Limb (tissue), 2 donors: ENCODE measurements around the gene CXorf66.
"Not testable (repeated sequence)": the region's sequence is repeated elsewhere in the genome, so short reads cannot be mapped to it uniquely, and the experiment has no call there.

ENCODE experiments used
- DNase-seq, 2 donors: peaks; one replicate each; pipeline ENCODE4 v3.0.0-alpha.2; 2016; ENCODE audit errors: extremely low spot score in 2 of 2

Gene CXorf66

DNA sequence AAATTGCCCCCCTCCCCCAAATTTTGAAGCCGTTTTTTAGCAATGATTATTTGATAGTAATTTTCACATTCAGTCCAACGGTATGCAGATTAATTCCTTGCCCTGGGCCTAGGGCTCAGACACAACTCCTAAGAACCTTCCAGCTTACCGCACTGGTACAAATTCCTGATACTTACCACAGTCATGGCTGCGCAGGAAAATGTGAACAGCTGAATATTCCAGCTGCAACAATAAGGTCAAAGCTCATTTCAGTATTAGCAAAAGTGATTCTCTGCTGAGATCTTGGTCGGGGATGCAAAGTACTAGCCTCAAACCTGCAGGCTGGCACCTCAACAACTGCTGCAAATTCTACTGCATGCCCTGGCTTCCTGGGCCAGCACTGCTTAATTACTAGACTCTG lies 35.4 kb downstream of the CXorf66 start:
- DNase-seq, result no peak

DNA sequence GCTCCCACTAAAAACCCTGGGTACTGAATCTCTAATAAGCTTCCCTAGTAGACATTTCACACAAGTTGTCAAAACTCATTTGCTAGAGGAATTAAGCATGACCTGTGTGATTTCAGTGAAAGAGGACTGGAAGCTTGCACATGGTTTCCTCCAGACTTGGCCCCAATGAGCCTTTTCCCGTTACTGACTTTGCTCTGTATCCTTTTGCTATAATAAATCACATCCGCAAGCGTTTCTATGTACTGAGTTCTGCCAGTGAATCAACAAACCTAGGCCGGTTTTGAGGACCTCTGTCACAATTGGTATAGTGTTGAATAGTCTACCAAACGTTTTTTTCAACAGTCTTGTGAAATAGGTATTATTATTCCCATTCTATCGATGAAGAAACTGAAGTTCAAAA lies 40.6 kb downstream of the CXorf66 start:
- no peak for DNase-seq

DNA sequence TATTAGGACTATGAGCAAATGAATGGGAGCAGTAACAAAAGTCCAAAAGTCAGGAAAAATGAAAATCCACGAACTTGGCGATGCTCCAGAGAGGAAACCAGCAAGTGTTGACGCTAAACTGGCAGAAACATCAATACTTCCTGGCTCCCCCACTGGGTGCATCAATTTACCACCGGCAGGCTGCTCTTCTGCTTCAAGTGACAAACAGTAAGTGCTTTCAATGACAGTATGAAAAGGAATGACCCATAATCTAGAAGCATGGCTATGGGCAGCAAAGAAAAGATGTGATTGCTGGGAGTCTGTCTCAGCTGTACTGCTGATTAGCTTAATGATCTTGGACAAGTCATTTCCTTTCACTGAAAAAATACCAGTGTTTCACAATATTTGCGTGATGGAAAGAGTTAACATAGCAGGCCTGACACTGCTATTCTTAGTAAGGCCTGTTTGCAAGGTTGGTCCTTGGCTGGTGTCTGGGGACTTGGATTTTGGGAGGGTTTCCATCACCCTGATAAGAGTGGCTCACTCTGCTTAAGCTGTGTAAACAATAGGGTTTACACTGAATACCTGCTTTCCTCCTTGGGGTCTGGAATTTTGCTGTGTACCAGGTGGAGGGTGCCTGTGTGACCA lies 41.1 kb downstream of the CXorf66 start:
- DNase-seq, result no peak

DNA sequence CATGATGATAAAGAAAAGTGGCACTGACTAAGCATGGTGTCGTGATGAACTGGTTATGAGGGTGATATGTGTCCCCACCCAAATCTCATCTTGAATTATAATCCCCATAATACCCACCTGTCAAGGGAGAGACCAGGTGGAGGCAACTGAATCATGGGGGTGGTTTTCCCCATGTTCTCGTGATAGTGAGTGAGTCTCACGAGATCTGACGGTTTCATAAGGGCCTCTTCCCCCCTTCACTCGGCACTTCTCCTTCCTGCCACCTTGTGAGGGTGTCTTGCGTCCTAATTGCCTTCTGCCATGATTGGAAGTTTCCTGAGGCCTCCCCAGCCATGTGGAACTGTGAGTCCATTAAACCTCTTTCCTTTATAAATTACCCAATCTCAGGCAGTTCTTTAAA lies 44.2 kb downstream of the CXorf66 start:
- DNase-seq, result not testable (repeated sequence)

DNA sequence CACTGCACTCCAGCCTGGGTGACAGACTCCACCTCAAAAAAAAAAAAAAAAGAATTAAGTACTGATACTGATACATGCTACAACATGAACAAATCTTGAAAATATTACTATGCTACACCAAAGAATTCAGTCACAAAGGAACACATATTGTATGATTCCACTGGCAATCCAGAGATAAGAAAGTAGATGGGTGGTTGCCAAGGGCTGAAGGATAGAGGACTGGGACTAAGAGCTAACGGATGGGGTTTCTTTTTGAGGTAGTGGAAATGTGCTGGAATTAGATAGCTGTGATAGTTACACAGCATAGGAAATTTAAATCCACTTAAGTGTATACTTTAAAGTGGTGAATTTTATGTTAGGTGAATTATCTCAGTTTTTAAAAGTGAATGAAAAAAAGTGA lies 45.0 kb downstream of the CXorf66 start:
- no peak for DNase-seq

DNA sequence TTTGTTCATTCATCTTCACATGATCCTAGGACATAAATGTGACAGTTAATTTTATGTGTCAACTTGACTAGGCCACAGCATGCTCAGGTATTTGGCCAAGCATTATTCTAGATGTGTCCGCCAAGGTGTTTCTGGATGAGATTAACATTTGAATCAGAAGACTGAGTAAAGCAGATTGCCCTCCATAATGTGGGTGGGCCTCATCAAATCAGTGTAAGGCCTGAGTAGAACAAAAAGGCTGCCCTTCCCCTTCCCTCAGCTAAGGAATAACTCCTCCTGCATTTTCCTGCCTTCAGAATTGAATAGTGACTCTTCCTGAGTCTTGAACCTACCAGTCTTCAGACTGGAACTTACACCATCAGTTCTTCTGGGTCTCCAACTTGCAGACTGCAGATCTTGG lies 50.9 kb downstream of the CXorf66 start:
- no peak for DNase-seq

DNA sequence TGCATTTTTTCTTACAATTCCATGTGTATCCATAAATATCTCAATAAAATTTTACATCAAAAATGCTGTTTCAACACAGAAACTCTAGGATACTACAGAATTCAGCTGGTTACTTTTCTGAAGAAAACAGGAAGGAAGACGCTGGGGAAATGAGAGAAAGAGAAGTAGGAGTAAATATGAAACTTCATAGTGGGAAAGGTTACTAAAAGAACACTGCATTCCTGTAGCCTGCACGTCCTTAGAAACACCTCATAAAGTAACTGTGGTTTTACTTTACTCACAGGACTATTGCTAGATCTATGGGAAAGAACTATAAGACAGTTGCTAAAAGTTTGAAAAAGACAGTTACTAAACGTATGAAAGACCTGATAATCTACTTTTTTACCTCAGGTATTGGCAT lies 55.6 kb downstream of the CXorf66 start:
- DNase-seq, result no peak

DNA sequence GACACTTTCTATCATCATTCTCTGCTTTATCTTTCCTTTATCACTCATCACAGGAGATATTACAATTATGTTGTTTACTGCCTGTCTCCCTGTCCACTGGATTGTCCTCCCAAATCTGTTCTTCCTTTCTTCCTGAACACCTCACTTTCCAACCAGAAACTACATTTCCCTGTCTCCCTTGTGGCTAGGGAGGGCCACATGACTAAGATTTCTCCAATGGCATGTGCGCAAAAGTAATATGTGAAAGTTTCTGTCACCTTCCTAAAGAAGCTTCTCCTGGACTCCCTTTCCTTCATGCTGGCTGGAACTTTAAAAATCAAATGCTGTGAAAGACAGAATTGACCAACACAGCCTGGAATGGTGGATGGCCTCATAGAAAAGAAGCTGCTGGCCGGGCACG lies 58.2 kb downstream of the CXorf66 start:
- DNase-seq, result no peak

DNA sequence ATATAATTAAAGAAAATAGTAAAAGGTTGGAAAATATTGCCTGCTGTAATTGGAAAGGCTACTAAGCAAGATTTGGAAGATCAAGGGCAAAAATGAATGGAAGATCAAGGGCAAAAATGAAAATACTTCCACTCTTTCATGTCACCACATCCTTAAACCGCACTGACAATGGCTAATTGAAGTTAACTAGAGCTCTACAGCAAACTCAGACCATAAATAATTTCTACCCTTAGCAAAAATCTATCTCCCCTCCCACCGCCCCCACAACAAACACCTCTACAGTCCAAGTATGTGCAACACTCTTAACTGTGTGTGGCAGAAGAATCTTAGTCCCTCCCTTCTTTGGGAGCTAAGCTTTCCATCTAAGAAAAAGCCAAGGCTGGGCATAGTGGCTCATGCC lies 59.6 kb downstream of the CXorf66 start:
- no peak for DNase-seq
